PC-3 (cell line): ENCODE data around the gene AMH. TPM values are rescaled to one million over a fixed set of nuclear protein-coding genes. Genes with fewer than 3 reads are reported as not detected.

ENCODE experiments used
- ATAC-seq: fragments of 200-7000 bp; cut with Tn5 transposase; 2 replicates; pipeline ENCODE4 v1.9.1; 2020; ENCODE audit warnings: mild to moderate bottlenecking, moderate library complexity
- BruUV-seq: library from RNA; stranded (reverse); fragments of 400-500 nt; replicated peaks from 2 replicates; lab custom pipeline; 2021; lab: Mats Ljungman, UMichigan
- CTCF ChIA-PET: fragments of 300-600 bp; sonication (Branson Sonifier 250); formaldehyde crosslinking; loops from one replicate; lab custom pipeline; 2022; ENCODE audit warnings: antibody characterized with exemption; lab: Charles Lee
- POLR2A ChIA-PET: fragments of 300-600 bp; sonication (Branson Sonifier 250); formaldehyde crosslinking; loops from one replicate; lab custom pipeline; 2022; ENCODE audit warnings: antibody characterized with exemption; ENCODE audit not compliant: unreplicated experiment; lab: Charles Lee
- DNase-seq: peaks from one replicate; pipeline ENCODE4 v3.0.0-alpha.2; 2015
- H2AFZ ChIP-seq: fragments of 300-600 bp; sonication (generic); 2 replicates; pipeline ENCODE4 v1.6.0; 2016; ENCODE audit warnings: antibody characterized with exemption, low read length
- H3F3A ChIP-seq: fragments of 300-600 bp; sonication (generic); one replicate; pipeline ENCODE4 v1.6.0; 2017; ENCODE audit warnings: antibody characterized with exemption, low read length, control low read depth, mild to moderate bottlenecking; ENCODE audit not compliant: unreplicated experiment
- H3K27ac ChIP-seq: fragments of 300-600 bp; sonication (generic); 2 replicates; pipeline ENCODE4 v1.5.1; 2016; ENCODE audit warnings: mild to moderate bottlenecking, low read length
- H3K27me3 ChIP-seq: fragments of 300-600 bp; sonication (generic); 2 replicates; pipeline ENCODE4 v1.6.1; 2016; ENCODE audit warnings: low read length, mixed read lengths
- H3K36me3 ChIP-seq: fragments of 300-600 bp; sonication (generic); 2 replicates; pipeline ENCODE4 v1.6.1; 2016; ENCODE audit warnings: low read depth, mixed run types, low read length, mixed read lengths
- H3K4me1 ChIP-seq: fragments of 300-600 bp; sonication (generic); 2 replicates; pipeline ENCODE4 v1.5.1; 2016; ENCODE audit warnings: low read length; ENCODE audit not compliant: insufficient read depth
- H3K4me2 ChIP-seq: fragments of 300-600 bp; sonication (generic); 2 replicates; pipeline ENCODE4 v1.6.0; 2016; ENCODE audit warnings: low read length
- H3K4me3 ChIP-seq: fragments of 300-600 bp; sonication (generic); 2 replicates; pipeline ENCODE4 v1.5.1; 2016; ENCODE audit warnings: mild to moderate bottlenecking, low read length, mixed read lengths
- H3K79me2 ChIP-seq: fragments of 300-600 bp; sonication (generic); 2 replicates; pipeline ENCODE4 v1.6.1; 2017; ENCODE audit warnings: low read length, mixed read lengths
- H3K9ac ChIP-seq: fragments of 300-600 bp; sonication (generic); 2 replicates; pipeline ENCODE4 v1.6.0; 2016; ENCODE audit warnings: mild to moderate bottlenecking, low read length
- H3K9me2 ChIP-seq: fragments of 300-600 bp; sonication (generic); replicated peaks from 2 replicates; pipeline ENCODE4 v1.6.1; 2016; ENCODE audit warnings: mixed run types, low read length, mixed read lengths
- H3K9me3 ChIP-seq: fragments of 300-600 bp; sonication (generic); 2 replicates; pipeline ENCODE4 v1.6.1; 2016; ENCODE audit warnings: low read length, mixed read lengths
- H4K20me1 ChIP-seq: fragments of 300-600 bp; sonication (generic); 2 replicates; pipeline ENCODE4 v1.6.1; 2016; ENCODE audit warnings: low read length, mixed read lengths
- CTCF ChIP-seq: fragments of 300-600 bp; sonication (generic); conservative IDR thresholded peaks from 2 replicates; pipeline ENCODE4 v1.5.1; 2017; ENCODE audit warnings: antibody characterized with exemption, low read depth, mild to moderate bottlenecking, low read length
- EZH2 ChIP-seq: fragments of 300-600 bp; sonication (generic); IDR thresholded peaks from one replicate; pipeline ENCODE4 v1.6.1; 2017; ENCODE audit warnings: antibody characterized with exemption, mild to moderate bottlenecking, low read length; ENCODE audit not compliant: unreplicated experiment
- EZH2phosphoT487 ChIP-seq: fragments of 300-600 bp; sonication (generic); IDR thresholded peaks from 2 replicates; pipeline ENCODE4 v1.6.1; 2018; ENCODE audit warnings: mild to moderate bottlenecking, antibody characterized with exemption, low read length, borderline replicate concordance
- intact Hi-C: fragments of 100-400 bp; cut with micrococcal nuclease; formaldehyde crosslinking; loops from 2 replicates; pipeline ENCODE4 v1.9.0; 2023
- total RNA-seq: library from RNA; depleted of rRNA; stranded (reverse); fragments of >200 nt; gene quantifications from 2 replicates; pipeline ENCODE4 v1.2.3, GENCODE V29; 2014

The AMH gene
- total RNA-seq, 1 experiment from 2014 or later = 6.0 TPM

GRCh38 chr19:2226840-2227360 lies 22.2 kb upstream of the AMH start:
- ATAC-seq (no peak), DNase-seq (no peak)
- ChIA-PET POLR2A (no interaction called here), CTCF (no interaction called here)
- TF ChIP-seq EZH2phosphoT487 (no peak), EZH2 (no peak), CTCF (no peak)
- Histone ChIP-seq H2AFZ (no peak overlapping the region), H3K27me3 (no peaks in the 10 kb centered on the region), H3F3A (no peaks in the 10 kb centered on the region), H3K4me3 (no peak overlapping the region), H3K4me1 (no peaks in the 10 kb centered on the region), H3K4me2 (no peak overlapping the region), H3K9me3 (no peaks in the 10 kb centered on the region), H3K9ac (no peak overlapping the region), H4K20me1 (no peaks in the 10 kb centered on the region), H3K36me3 (peaks cover 2% of the 10 kb centered on the region; the same call in 1 of the 2 replicates), H3K9me2 (no peaks in the 10 kb centered on the region), H3K27ac (no peak overlapping the region), H3K79me2 (no peaks in the 10 kb centered on the region)
- no TSS peak for BruUV-seq
- intact Hi-C loops = no loop called here

DNA sequence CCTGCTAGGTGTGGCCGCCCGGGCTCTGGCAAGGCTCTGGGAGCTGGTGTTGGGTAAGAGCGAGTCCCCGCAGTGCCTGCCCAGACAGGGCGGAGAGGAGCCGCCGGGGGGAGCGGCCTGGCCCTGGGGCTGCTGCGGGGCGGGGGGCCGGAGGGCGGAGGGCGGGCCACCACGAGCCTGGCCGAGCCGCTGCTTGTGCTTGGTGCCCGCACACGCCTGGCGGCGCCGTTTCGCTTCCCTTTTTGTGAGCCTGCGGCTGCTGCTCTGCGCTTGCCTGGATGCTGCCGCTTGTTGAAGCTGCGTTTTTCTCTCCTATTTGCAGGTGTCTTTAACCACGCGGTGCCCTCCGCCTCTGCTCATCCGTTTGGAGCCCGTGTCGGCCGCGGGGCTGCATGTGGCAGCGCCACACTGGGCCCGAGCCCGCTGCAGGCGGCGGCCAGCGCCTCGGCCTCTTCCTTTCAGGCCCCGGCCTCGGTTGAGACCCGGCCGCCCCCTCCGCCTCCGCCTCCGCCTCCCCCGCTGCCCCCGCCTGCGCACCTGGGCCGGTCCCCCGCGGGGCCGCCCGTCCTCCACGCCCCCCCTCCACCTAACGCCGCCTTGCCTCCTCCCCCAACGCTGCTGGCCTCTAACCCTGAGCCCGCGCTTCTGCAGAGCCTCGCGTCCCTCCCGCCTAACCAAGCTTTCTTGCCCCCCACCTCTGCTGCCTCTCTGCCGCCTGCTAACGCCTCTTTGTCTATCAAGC lies 21.5 kb upstream of the AMH start:
- no TSS peak for BruUV-seq
- Histone ChIP-seq H3K9me3 (no peaks in the 10 kb centered on the region), H3K27ac (no peak overlapping the region), H3K4me3 (no peak overlapping the region), H3K4me1 (no peaks in the 10 kb centered on the region), H3K9me2 (no peaks in the 10 kb centered on the region), H4K20me1 (no peaks in the 10 kb centered on the region), H3F3A (no peaks in the 10 kb centered on the region), H3K9ac (no peak overlapping the region), H3K36me3 (peaks cover 2% of the 10 kb centered on the region; the same call in 1 of the 2 replicates), H3K4me2 (no peak overlapping the region), H3K27me3 (no peaks in the 10 kb centered on the region), H3K79me2 (no peaks in the 10 kb centered on the region), H2AFZ (no peak overlapping the region)
- no peak for TF ChIP-seq EZH2
- no peak for TF ChIP-seq CTCF
- no peak for TF ChIP-seq EZH2phosphoT487
- DNase-seq = no peak
- ChIA-PET CTCF (no interaction called here), POLR2A (no interaction called here)
- intact Hi-C loops = no loop called here
- no peak for ATAC-seq
